Peyer's patch (tissue), 4 donors: ENCODE results near the gene VSIG8. TPM values are rescaled to one million over a fixed set of nuclear protein-coding genes. Genes with fewer than 3 reads are reported as not detected.
A peak's percentile ranks its signal among the peaks of the same experiment; 100 is the strongest.
"Not testable (repeated sequence)": the region's sequence is repeated elsewhere in the genome, so short reads cannot be mapped to it uniquely, and the experiment has no call there.

ENCODE experiments used
- DNase-seq, 3 donors: peaks; one replicate each; pipeline ENCODE4 v3.0.0-alpha.2; 2017 to 2019
- H3K27ac ChIP-seq, 4 donors: fragments of 200-600 bp; sonication (generic); one replicate each; pipeline ENCODE4 v1.5.1; 2016 to 2019
- H3K27me3 ChIP-seq, 2 donors: fragments of 200-600 bp; sonication (generic); one replicate each; pipeline ENCODE4 v1.5.1; 2019
- H3K36me3 ChIP-seq, 3 donors: fragments of 200-600 bp; sonication (generic); one replicate each; pipeline ENCODE4 v1.5.1; 2016 to 2019
- H3K4me1 ChIP-seq, 4 donors: fragments of 200-600 bp; sonication (generic); one replicate each; pipeline ENCODE4 v1.5.1; 2016 to 2019
- H3K4me3 ChIP-seq, 4 donors: fragments of 200-600 bp; sonication (generic); 1 replicate in 3 of 4; 2 replicates in 1 of 4; pipeline ENCODE4 v1.5.1; 2016 to 2019; ENCODE audit warnings: mild to moderate bottlenecking in 1 of 4
- H3K9me3 ChIP-seq, 4 donors: fragments of 200-600 bp; sonication (generic); one replicate each; pipeline ENCODE4 v1.5.1; 2016 to 2019; ENCODE audit warnings: mild to moderate bottlenecking in 1 of 4
- CTCF ChIP-seq, 6 experiments: fragments of 450-650 bp in 4 of 6; fragments of 200-600 bp in 2 of 6; sonication (generic) in 1 of 6; IDR thresholded peaks; one replicate each; pipeline ENCODE4 v1.5.1; 2017 to 2019; ENCODE audit warnings: antibody characterized with exemption in 6 of 6, mild to moderate bottlenecking in 3 of 6, moderate library complexity in 1 of 6
- POLR2A ChIP-seq, 2 donors: fragments of 450-650 bp; IDR thresholded peaks; one replicate each; pipeline ENCODE4 v1.5.1; 2017; ENCODE audit warnings: antibody characterized with exemption in 2 of 2, mild to moderate bottlenecking in 2 of 2, moderate library complexity in 2 of 2
- total RNA-seq, 4 donors: library from RNA; depleted of rRNA; stranded (reverse); fragments of >200 nt; gene quantifications; one replicate each; pipeline ENCODE4 v1.1.0, GENCODE V29; 2016

The VSIG8 gene
- total RNA-seq, 4 donors from 2014 or later: 0.85 TPM; not detected in 3

GRCh38 chr1:159902541-159902940, 40.1 kb upstream of the VSIG8 start:
- TF ChIP-seq CTCF (IDR thresholded peaks at IDR 0.05): no peak
- no peak for TF ChIP-seq POLR2A (IDR thresholded peaks at IDR 0.05)
- no peaks in the 10 kb centered on the region for H3K27me3 ChIP-seq
- no peaks in the 10 kb centered on the region for H3K9me3 ChIP-seq

GRCh38 chr1:159900755-159901360, 38.4 kb upstream of the VSIG8 start:
- Histone ChIP-seq H3K36me3 (no peaks in the 10 kb centered on the region), H3K4me1 (peaks cover 0 to 16% (median 0%) of the 10 kb centered on the region in 4 donors), H3K9me3 (no peaks in the 10 kb centered on the region), H3K4me3 (no peak overlapping the region), H3K27me3 (no peaks in the 10 kb centered on the region), H3K27ac (no peak overlapping the region)
- peak in 1 of 3 donors; percentile 19 for DNase-seq
- TF ChIP-seq POLR2A (IDR thresholded peaks at IDR 0.05) (no peak), CTCF (IDR thresholded peaks at IDR 0.05) (no peak)

More at GRCh38 chr1:159902541-159902940, 40.1 kb upstream of the VSIG8 start:
- Histone ChIP-seq H3K4me1 (peaks cover 0 to 16% (median 0%) of the 10 kb centered on the region in 4 donors), H3K27ac (no peak overlapping the region), H3K4me3 (no peak overlapping the region), H3K36me3 (no peaks in the 10 kb centered on the region)
- no peak for DNase-seq

DNA sequence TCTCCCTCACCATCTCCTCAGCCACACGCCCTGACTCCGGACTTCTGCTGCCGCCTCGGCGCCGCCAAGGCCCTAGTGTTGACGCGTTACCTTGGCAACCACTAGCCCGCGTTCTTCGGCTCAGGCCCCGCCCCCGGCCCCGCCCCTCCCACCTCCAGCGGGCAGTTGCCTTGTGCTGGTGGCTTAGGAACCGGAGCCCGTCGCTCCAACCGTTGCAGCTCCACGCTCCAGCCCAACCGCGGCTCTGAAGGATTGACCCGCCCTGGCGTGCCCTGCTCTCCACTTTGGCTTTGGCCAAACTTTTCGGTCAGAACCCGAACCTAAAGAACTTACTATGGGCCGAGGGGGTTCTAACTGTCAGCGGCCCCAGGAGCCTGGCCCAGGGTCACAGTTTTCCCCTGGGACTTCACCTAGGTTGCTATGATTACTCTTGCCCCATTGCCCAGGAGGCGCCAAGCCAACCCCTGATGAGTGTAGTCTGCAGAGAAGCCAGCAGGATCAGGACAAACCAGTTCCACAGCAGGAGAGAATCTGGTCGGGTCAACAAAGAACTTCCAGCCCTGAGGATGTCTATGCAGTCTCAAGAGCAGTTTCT, 37.7 kb upstream of the VSIG8 start, which contains the start of gene CFAP45:
TSS of gene CFAP45 (minus strand) at position 80 of the 595 bp plus-strand sequence. CDS start at position 13, 67 bp downstream.
- DNase-seq: peak; percentile 33 to 93 (median 88)
- Histone ChIP-seq H3K27ac (peak within 1 kb of the TSS in 2 of 4 donors; percentile 17 to 36), H3K4me3 (no peak within 1 kb of the TSS), H3K27me3 (no peaks in the 10 kb centered on the region), H3K36me3 (no peaks in the 10 kb centered on the region), H3K4me1 (peaks cover 0 to 16% (median 0%) of the 10 kb centered on the region in 4 donors), H3K9me3 (no peaks in the 10 kb centered on the region)
- no peak for TF ChIP-seq POLR2A (IDR thresholded peaks at IDR 0.05)
- no peak for TF ChIP-seq CTCF (IDR thresholded peaks at IDR 0.05)

DNA sequence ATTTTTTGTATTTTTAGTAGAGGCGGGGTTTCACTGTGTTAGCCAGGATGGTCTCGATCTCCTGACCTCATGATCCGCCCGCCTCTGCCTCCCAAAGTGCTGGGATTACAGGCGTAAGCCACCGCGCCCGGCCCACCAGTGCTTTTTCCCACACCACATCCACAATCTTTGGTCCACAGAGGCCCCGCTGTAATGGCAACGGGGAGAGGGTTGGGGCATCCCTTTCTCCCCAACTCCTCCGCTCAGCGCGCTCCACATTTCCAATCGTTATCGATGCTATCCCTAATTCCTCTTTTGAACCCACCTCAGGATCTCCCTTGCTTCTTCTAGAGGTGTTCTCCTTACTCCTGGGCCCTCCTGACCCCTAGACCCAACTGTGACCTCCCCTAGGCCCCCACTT, 37.2 kb upstream of the VSIG8 start:
- H3K9me3 ChIP-seq, H3K36me3 ChIP-seq, H3K4me3 ChIP-seq, DNase-seq, H3K27me3 ChIP-seq: not testable (repeated sequence)
- Histone ChIP-seq H3K4me1 (peaks cover 0 to 16% (median 0%) of the 10 kb centered on the region in 4 donors), H3K27ac (peak overlapping the region in 2 of 4 donors; percentile 17 to 36)

- Histone ChIP-seq H3K27me3 (no peaks in the 10 kb centered on the region), H3K4me1 (peaks cover 0 to 16% (median 0%) of the 10 kb centered on the region in 4 donors), H3K36me3 (no peaks in the 10 kb centered on the region), H3K9me3 (no peaks in the 10 kb centered on the region), H3K27ac (no peak overlapping the region), H3K4me3 (no peak overlapping the region)
- TF ChIP-seq CTCF (IDR thresholded peaks at IDR 0.05) (no peak), POLR2A (IDR thresholded peaks at IDR 0.05) (no peak)
- no peak for DNase-seq
Measured at GRCh38 chr1:159898527-159898926, 36.1 kb upstream of the VSIG8 start.

DNA sequence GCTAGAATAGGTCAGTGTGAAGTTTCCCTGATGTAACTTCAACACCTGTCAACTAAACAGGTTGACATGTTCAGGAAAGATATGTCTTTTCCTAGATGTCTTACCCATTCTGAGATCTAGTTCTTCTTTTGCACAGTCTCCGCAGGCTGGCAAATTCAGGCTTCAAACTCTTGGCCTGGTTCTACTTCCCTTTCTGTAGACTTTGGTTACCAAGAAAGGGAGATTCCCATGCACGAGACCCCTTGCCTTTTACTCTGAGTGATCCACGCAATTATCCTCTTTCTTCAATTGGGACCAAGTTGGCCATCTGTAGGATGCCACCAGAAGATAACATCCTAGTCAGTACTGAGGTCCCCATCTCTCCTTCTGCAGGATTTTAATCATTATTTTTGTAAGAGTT, 35.5 kb upstream of the VSIG8 start:
- DNase-seq: no peak
- no peaks in the 10 kb centered on the region for H3K9me3 ChIP-seq
- no peak overlapping the region for H3K4me3 ChIP-seq
- H3K27me3 ChIP-seq: no peaks in the 10 kb centered on the region
- no peak overlapping the region for H3K27ac ChIP-seq
- TF ChIP-seq POLR2A (IDR thresholded peaks at IDR 0.05) (no peak), CTCF (IDR thresholded peaks at IDR 0.05) (no peak)
- no peaks in the 10 kb centered on the region for H3K36me3 ChIP-seq
- H3K4me1 ChIP-seq: peaks cover 0 to 16% (median 0%) of the 10 kb centered on the region in 4 donors
